A673 (cell line): ENCODE measurements around the gene SLC37A3. TPM values are rescaled to one million over a fixed set of nuclear protein-coding genes. Genes with fewer than 3 reads are reported as not detected.

Source experiments
- BruUV-seq: library from RNA; stranded (reverse); fragments of 400-500 nt; replicated peaks from 2 replicates; lab custom pipeline; 2021; lab: Mats Ljungman, UMichigan
- CTCF ChIA-PET: fragments of 300-600 bp; sonication (Branson Sonifier 250); formaldehyde crosslinking; loops from one replicate; lab custom pipeline; 2022; ENCODE audit warnings: antibody characterized with exemption; lab: Charles Lee
- POLR2A ChIA-PET: fragments of 300-600 bp; sonication (Branson Sonifier 250); formaldehyde crosslinking; loops from one replicate; lab custom pipeline; 2022; ENCODE audit warnings: antibody characterized with exemption; ENCODE audit not compliant: low non-redundant PET; lab: Charles Lee
- DNase-seq: peaks from one replicate; pipeline ENCODE4 v3.0.0-alpha.2; 2015; ENCODE audit warnings: low spot score
- H3K27ac ChIP-seq: fragments of 200-600 bp; sonication (generic); 2 replicates; pipeline ENCODE4 v1.5.1; 2016; ENCODE audit warnings: mixed run types, low read depth, mild to moderate bottlenecking, mixed read lengths, antibody characterized with exemption, low read length; ENCODE audit not compliant: poor library complexity, severe bottlenecking
- H3K27me3 ChIP-seq: fragments of 200-600 bp; sonication (generic); replicated peaks from 2 replicates; pipeline ENCODE4 v1.6.1; 2017; ENCODE audit warnings: mixed run types, low read depth, mild to moderate bottlenecking, mixed read lengths, antibody characterized with exemption, low read length; ENCODE audit not compliant: insufficient read depth, poor library complexity
- H3K36me3 ChIP-seq: fragments of 200-600 bp; sonication (generic); 2 replicates; pipeline ENCODE4 v1.6.1; 2016; ENCODE audit warnings: mixed run types, mild to moderate bottlenecking, mixed read lengths, antibody characterized with exemption, low read length; ENCODE audit not compliant: insufficient read depth, poor library complexity, severe bottlenecking
- H3K4me1 ChIP-seq: fragments of 200-600 bp; sonication (generic); 2 replicates; pipeline ENCODE4 v1.6.1; 2017; ENCODE audit warnings: mixed run types, mild to moderate bottlenecking, mixed read lengths, antibody characterized with exemption, low read length; ENCODE audit not compliant: insufficient read depth, poor library complexity, severe bottlenecking
- H3K4me3 ChIP-seq: fragments of 200-600 bp; sonication (generic); 2 replicates; pipeline ENCODE4 v1.5.1; 2016; ENCODE audit warnings: low read depth, mixed run types, mild to moderate bottlenecking, mixed read lengths, low read length; ENCODE audit not compliant: poor library complexity, severe bottlenecking
- H3K9me3 ChIP-seq: fragments of 200-600 bp; sonication (generic); 2 replicates; pipeline ENCODE4 v1.6.1; 2016; ENCODE audit warnings: mixed run types, low read depth, mild to moderate bottlenecking, mixed read lengths, antibody characterized with exemption, low read length; ENCODE audit not compliant: poor library complexity, severe bottlenecking
- EZH2 ChIP-seq: fragments of 200-600 bp; sonication (generic); IDR thresholded peaks from 2 replicates; pipeline ENCODE4 v1.6.1; 2017; ENCODE audit warnings: borderline replicate concordance, low read depth, mild to moderate bottlenecking, mixed read lengths, antibody characterized with exemption, low read length; ENCODE audit not compliant: poor library complexity, severe bottlenecking
- intact Hi-C: fragments of 100-400 bp; cut with micrococcal nuclease; formaldehyde crosslinking; loops from one replicate; pipeline ENCODE4 v1.10.0; 2022; ENCODE audit not compliant: unreplicated experiment
- total RNA-seq: library from RNA; stranded (reverse); gene quantifications from 2 replicates; pipeline ENCODE4 v1.2.3, GENCODE V29; 2021
- TF ChIP-seq, protein P1 (sequence below): fragments of 300-800, 200-600 bp; sonication (generic); conservative IDR thresholded peaks from 2 replicates; pipeline ENCODE4 v1.5.1; 2017; ENCODE audit warnings: low read depth, mild to moderate bottlenecking, antibody characterized with exemption, low read length, moderate library complexity, mixed read lengths

SLC37A3 gene
- total RNA-seq, 1 experiment from 2014 or later: 34.7 TPM

DNA sequence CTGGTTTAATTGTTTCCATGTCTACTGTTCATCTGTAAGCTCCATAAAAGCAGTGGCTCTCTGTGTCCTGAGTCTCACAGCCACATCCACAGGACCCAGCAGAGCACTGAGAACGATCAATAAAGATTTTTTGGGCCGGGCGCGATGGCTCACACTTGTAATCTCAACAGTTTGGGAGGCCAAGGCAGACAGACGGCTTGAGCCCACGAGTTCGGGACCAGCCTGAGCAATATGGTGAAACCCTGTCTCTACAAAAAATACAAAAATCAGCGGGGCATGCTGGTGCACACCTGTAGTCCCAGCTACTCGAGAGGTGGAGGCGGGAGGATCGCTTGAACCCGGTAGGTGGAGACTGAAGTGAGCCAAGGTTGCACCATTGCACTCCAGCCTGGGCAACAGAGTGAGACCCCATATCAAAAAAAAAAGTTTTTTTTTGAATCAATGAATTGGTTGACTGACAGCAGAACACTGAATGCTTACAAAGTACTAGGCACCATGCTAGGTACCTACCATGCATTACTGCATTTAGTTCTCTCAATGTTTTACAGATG, 4.5 kb downstream of the SLC37A3 start:
- Histone ChIP-seq H3K27ac (no peak overlapping the region), H3K4me3 (no peak overlapping the region), H3K27me3 (no peaks in the 10 kb centered on the region), H3K9me3 (no peaks in the 10 kb centered on the region), H3K36me3 (no peaks in the 10 kb centered on the region), H3K4me1 (peaks cover 5% of the 10 kb centered on the region)
- ChIA-PET POLR2A (no interaction called here), CTCF (no interaction called here)
- no peak for DNase-seq
- no TSS peak for BruUV-seq
- intact Hi-C loops: no loop called here
- TF ChIP-seq, protein P1, sequence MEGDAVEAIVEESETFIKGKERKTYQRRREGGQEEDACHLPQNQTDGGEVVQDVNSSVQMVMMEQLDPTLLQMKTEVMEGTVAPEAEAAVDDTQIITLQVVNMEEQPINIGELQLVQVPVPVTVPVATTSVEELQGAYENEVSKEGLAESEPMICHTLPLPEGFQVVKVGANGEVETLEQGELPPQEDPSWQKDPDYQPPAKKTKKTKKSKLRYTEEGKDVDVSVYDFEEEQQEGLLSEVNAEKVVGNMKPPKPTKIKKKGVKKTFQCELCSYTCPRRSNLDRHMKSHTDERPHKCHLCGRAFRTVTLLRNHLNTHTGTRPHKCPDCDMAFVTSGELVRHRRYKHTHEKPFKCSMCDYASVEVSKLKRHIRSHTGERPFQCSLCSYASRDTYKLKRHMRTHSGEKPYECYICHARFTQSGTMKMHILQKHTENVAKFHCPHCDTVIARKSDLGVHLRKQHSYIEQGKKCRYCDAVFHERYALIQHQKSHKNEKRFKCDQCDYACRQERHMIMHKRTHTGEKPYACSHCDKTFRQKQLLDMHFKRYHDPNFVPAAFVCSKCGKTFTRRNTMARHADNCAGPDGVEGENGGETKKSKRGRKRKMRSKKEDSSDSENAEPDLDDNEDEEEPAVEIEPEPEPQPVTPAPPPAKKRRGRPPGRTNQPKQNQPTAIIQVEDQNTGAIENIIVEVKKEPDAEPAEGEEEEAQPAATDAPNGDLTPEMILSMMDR: no peak
- no peak for TF ChIP-seq EZH2

DNA sequence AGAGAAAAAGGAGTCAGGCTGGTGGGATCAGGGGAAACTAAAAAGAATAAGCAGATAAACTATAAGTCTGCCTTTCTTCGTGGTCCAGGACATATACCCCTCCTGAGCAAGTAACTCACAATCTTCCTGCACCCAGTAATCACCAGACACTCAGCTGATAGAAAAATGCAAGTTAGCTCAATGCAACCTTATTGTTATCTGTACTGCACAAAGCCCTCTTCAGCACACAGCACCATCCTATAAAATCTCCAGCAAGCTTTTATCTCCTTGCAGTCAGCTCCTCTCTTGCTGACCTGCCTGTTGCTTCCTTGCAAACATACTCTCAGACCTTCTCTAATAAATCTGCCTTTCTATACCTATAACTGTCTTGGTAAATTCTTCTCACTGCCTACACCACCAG, 6.7 kb downstream of the SLC37A3 start:
- no peak for DNase-seq
- H3K36me3 ChIP-seq: no peaks in the 10 kb centered on the region
- no peaks in the 10 kb centered on the region for H3K9me3 ChIP-seq
- H3K27ac ChIP-seq: no peak overlapping the region
- no peaks in the 10 kb centered on the region for H3K27me3 ChIP-seq
- intact Hi-C loops: no loop called here
- peaks cover 5% of the 10 kb centered on the region for H3K4me1 ChIP-seq
- no peak for TF ChIP-seq EZH2
- TF ChIP-seq, protein P1: no peak
- POLR2A ChIA-PET: no interaction called here
- H3K4me3 ChIP-seq: no peak overlapping the region
- CTCF ChIA-PET: no interaction called here
- no TSS peak for BruUV-seq

DNA sequence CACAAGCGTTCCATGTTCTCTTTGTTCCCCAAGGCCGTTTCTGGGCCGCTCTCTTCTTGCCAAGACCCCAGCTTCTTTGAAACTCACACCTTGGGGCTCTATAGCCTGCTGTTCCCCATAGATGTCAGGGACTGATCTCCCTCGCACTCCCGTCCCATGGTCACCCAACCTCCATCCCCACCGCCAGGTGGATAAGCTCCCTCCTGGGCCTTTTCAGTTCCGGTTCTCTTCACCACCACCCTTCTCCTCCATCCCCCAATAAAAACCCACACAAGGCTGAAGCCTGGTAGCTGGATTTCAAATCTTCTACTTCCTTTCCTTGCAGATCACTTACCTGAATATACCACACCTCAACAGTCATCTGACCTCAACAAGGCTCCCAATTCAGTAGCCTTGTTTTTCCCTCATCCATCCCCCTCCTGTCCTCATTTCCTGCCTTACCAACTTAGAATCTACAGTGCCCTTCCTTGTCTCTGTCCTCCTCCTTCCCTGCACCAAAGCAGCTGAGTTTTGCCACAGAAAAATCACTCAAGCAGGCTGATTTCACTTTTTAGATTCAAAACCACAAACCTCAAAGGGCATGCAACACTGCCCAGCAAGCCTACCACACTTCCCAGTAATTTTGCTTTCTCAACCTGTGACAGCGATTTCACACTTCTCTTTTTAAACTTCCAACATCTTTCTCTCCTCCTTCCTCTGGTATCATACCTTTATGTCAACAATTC, 7.7 kb downstream of the SLC37A3 start:
- H3K4me3 ChIP-seq: no peak overlapping the region
- no peaks in the 10 kb centered on the region for H3K36me3 ChIP-seq
- H3K27me3 ChIP-seq: no peaks in the 10 kb centered on the region
- no peak for DNase-seq
- no TSS peak for BruUV-seq
- no peak overlapping the region for H3K27ac ChIP-seq
- POLR2A ChIA-PET: no interaction called here
- TF ChIP-seq EZH2: no peak
- TF ChIP-seq, protein P1: no peak
- intact Hi-C loops: no loop called here
- H3K9me3 ChIP-seq: no peaks in the 10 kb centered on the region
- peaks cover under 1% of the 10 kb centered on the region for H3K4me1 ChIP-seq
- CTCF ChIA-PET: no interaction called here
